ENCODE data around the gene ANKRD55. TPM values are rescaled to one million over a fixed set of nuclear protein-coding genes. Genes with fewer than 3 reads are reported as not detected.
"Not testable (repeated sequence)": the region's sequence is repeated elsewhere in the genome, so short reads cannot be mapped to it uniquely, and the experiment has no call there.

Gene ANKRD55
- total RNA-seq, 1 experiment from 2014 or later, result not detected

GRCh38 chr5:56123531-56124243 lies 109.4 kb downstream of the ANKRD55 start:
- H3K27me3 ChIP-seq (replicated peaks), result no peaks in the 10 kb centered on the region
- H3K4me3 ChIP-seq, result no peak overlapping the region
- peak; percentile 97 to 99 for DNase-seq (ENCODE audit: low read depth in 1 of 2, low spot score in 2 of 2)
- H3K9me3 ChIP-seq (replicated peaks), result no peaks in the 10 kb centered on the region
- H3K36me3 ChIP-seq, result no peaks in the 10 kb centered on the region
- peak overlapping the region; percentile 97 for H3K27ac ChIP-seq
- peaks cover 43% of the 10 kb centered on the region for H3K4me1 ChIP-seq (replicated peaks)

GRCh38 chr5:56122360-56122985 lies 110.7 kb downstream of the ANKRD55 start:
- Histone ChIP-seq H3K27ac (peak overlapping the region; percentile 97), H3K4me1 (replicated peaks) (peaks cover 31% of the 10 kb centered on the region)
- not testable (repeated sequence) for H3K36me3 ChIP-seq; H3K4me3 ChIP-seq; H3K27me3 ChIP-seq (replicated peaks); DNase-seq (ENCODE audit: low read depth in 1 of 2, low spot score in 2 of 2); H3K9me3 ChIP-seq (replicated peaks)

GRCh38 chr5:56119050-56119449 lies 114.1 kb downstream of the ANKRD55 start:
- Histone ChIP-seq H3K27ac (no peak overlapping the region), H3K27me3 (replicated peaks) (no peaks in the 10 kb centered on the region), H3K4me3 (no peak overlapping the region), H3K9me3 (replicated peaks) (no peaks in the 10 kb centered on the region), H3K36me3 (no peaks in the 10 kb centered on the region), H3K4me1 (replicated peaks) (peaks cover 14% of the 10 kb centered on the region)
- no peak for DNase-seq (ENCODE audit: low read depth in 1 of 2, low spot score in 2 of 2)

GRCh38 chr5:56116599-56117141 lies 116.5 kb downstream of the ANKRD55 start:
- H3K9me3 ChIP-seq (replicated peaks), result no peaks in the 10 kb centered on the region
- no peaks in the 10 kb centered on the region for H3K36me3 ChIP-seq
- no peak overlapping the region for H3K27ac ChIP-seq
- no peaks in the 10 kb centered on the region for H3K4me1 ChIP-seq (replicated peaks)
- no peaks in the 10 kb centered on the region for H3K27me3 ChIP-seq (replicated peaks)
- DNase-seq (ENCODE audit: low read depth in 1 of 2, low spot score in 2 of 2), result no peak
- H3K4me3 ChIP-seq, result no peak overlapping the region

- peaks cover 5% of the 10 kb centered on the region for H3K4me1 ChIP-seq (replicated peaks)
Observed at GRCh38 chr5:56115589-56115988, 117.5 kb downstream of the ANKRD55 start.

GRCh38 chr5:56112526-56113121 lies 120.5 kb downstream of the ANKRD55 start:
- Histone ChIP-seq H3K36me3 (no peaks in the 10 kb centered on the region), H3K4me1 (replicated peaks) (peaks cover 11% of the 10 kb centered on the region), H3K27ac (no peak overlapping the region), H3K9me3 (replicated peaks) (no peaks in the 10 kb centered on the region), H3K27me3 (replicated peaks) (no peaks in the 10 kb centered on the region), H3K4me3 (no peak overlapping the region)
- no peak for DNase-seq (ENCODE audit: low read depth in 1 of 2, low spot score in 2 of 2)

More at GRCh38 chr5:56115589-56115988, 117.5 kb downstream of the ANKRD55 start:
- Histone ChIP-seq H3K27me3 (replicated peaks) (no peaks in the 10 kb centered on the region), H3K27ac (no peak overlapping the region), H3K4me3 (no peak overlapping the region), H3K9me3 (replicated peaks) (no peaks in the 10 kb centered on the region), H3K36me3 (no peaks in the 10 kb centered on the region)
- no peak for DNase-seq (ENCODE audit: low read depth in 1 of 2, low spot score in 2 of 2)

GRCh38 chr5:56111404-56111781 lies 121.7 kb downstream of the ANKRD55 start:
- no peaks in the 10 kb centered on the region for H3K9me3 ChIP-seq (replicated peaks)
- H3K36me3 ChIP-seq, result no peaks in the 10 kb centered on the region
- no peaks in the 10 kb centered on the region for H3K27me3 ChIP-seq (replicated peaks)
- H3K27ac ChIP-seq, result no peak overlapping the region
- no peak for DNase-seq (ENCODE audit: low read depth in 1 of 2, low spot score in 2 of 2)
- no peak overlapping the region for H3K4me3 ChIP-seq
- peaks cover 11% of the 10 kb centered on the region for H3K4me1 ChIP-seq (replicated peaks)

- 0 out of 2 replicates have a peak overlapping the region, but pooled peaks have one; percentile 2 for H3K27ac ChIP-seq
- no peak overlapping the region for H3K4me3 ChIP-seq
- no peaks in the 10 kb centered on the region for H3K36me3 ChIP-seq
- peaks cover 11% of the 10 kb centered on the region for H3K4me1 ChIP-seq (replicated peaks)
- no peaks in the 10 kb centered on the region for H3K27me3 ChIP-seq (replicated peaks)
- H3K9me3 ChIP-seq (replicated peaks), result no peaks in the 10 kb centered on the region
- peak in 1 of 2 experiments; percentile 30 for DNase-seq (ENCODE audit: low read depth in 1 of 2, low spot score in 2 of 2)
Observed at GRCh38 chr5:56110646-56111403, 122.3 kb downstream of the ANKRD55 start.

- H3K4me1 ChIP-seq (replicated peaks), result peaks cover 11% of the 10 kb centered on the region
- H3K9me3 ChIP-seq (replicated peaks), result no peaks in the 10 kb centered on the region
- no peak overlapping the region for H3K27ac ChIP-seq
- H3K4me3 ChIP-seq, result no peak overlapping the region
- DNase-seq (ENCODE audit: low read depth in 1 of 2, low spot score in 2 of 2), result no peak
- no peaks in the 10 kb centered on the region for H3K27me3 ChIP-seq (replicated peaks)
- H3K36me3 ChIP-seq, result no peaks in the 10 kb centered on the region
Observed at GRCh38 chr5:56108246-56108645, 124.9 kb downstream of the ANKRD55 start.

- Histone ChIP-seq H3K9me3 (replicated peaks) (no peaks in the 10 kb centered on the region), H3K27ac (no peak overlapping the region), H3K27me3 (replicated peaks) (no peaks in the 10 kb centered on the region), H3K4me1 (replicated peaks) (peaks cover 11% of the 10 kb centered on the region), H3K4me3 (no peak overlapping the region), H3K36me3 (no peaks in the 10 kb centered on the region)
- DNase-seq (ENCODE audit: low read depth in 1 of 2, low spot score in 2 of 2), result no peak
Observed at GRCh38 chr5:56106837-56107236, 126.3 kb downstream of the ANKRD55 start.

- no peaks in the 10 kb centered on the region for H3K9me3 ChIP-seq (replicated peaks)
- no peaks in the 10 kb centered on the region for H3K27me3 ChIP-seq (replicated peaks)
- H3K4me3 ChIP-seq, result no peak overlapping the region
- no peaks in the 10 kb centered on the region for H3K36me3 ChIP-seq
- H3K4me1 ChIP-seq (replicated peaks), result peaks cover 7% of the 10 kb centered on the region
- no peak overlapping the region for H3K27ac ChIP-seq
- DNase-seq (ENCODE audit: low read depth in 1 of 2, low spot score in 2 of 2), result no peak
Observed at GRCh38 chr5:56105511-56106291, 127.4 kb downstream of the ANKRD55 start.

GRCh38 chr5:56102889-56103288 lies 130.2 kb downstream of the ANKRD55 start:
- DNase-seq (ENCODE audit: low read depth in 1 of 2, low spot score in 2 of 2), result no peak
- H3K27me3 ChIP-seq (replicated peaks), result no peaks in the 10 kb centered on the region
- H3K27ac ChIP-seq, result no peak overlapping the region
- peaks cover 6% of the 10 kb centered on the region for H3K4me1 ChIP-seq (replicated peaks)
- H3K4me3 ChIP-seq, result no peak overlapping the region
- no peaks in the 10 kb centered on the region for H3K9me3 ChIP-seq (replicated peaks)
- H3K36me3 ChIP-seq, result no peaks in the 10 kb centered on the region

- H3K36me3 ChIP-seq; H3K9me3 ChIP-seq (replicated peaks); H3K27me3 ChIP-seq (replicated peaks); DNase-seq (ENCODE audit: low read depth in 1 of 2, low spot score in 2 of 2); H3K27ac ChIP-seq; H3K4me3 ChIP-seq: not testable (repeated sequence)
- peaks cover 13% of the 10 kb centered on the region for H3K4me1 ChIP-seq (replicated peaks)
Observed at GRCh38 chr5:56102207-56102606, 130.9 kb downstream of the ANKRD55 start.
